Astrocyte (in vitro differentiated cells and primary cell): ENCODE results near the gene TRABD2A. TPM values are rescaled to one million over a fixed set of nuclear protein-coding genes. Genes with fewer than 3 reads are reported as not detected.

Experiments
- DNase-seq: peaks from one replicate; pipeline ENCODE4 v3.0.0-alpha.2; 2010; ENCODE audit warnings: low read depth
- FAIRE-seq: peaks from 2 replicates; lab custom pipeline; 2011; peaks lifted over from hg19 to GRCh38; lab: Jason Lieb, UNC
- H2AFZ ChIP-seq: 2 replicates; pipeline ENCODE4 v1.6.0; 2012; ENCODE audit warnings: low read depth, low read length, inconsistent platforms
- H3K27ac ChIP-seq: 2 replicates; pipeline ENCODE4 v1.5.1; 2011; ENCODE audit warnings: low read depth, low read length, inconsistent platforms
- H3K27me3 ChIP-seq: 2 replicates; pipeline ENCODE4 v1.6.0; 2011; ENCODE audit warnings: low read length, inconsistent platforms; ENCODE audit not compliant: insufficient read depth
- H3K36me3 ChIP-seq: 2 replicates; pipeline ENCODE4 v1.5.1; 2011; ENCODE audit warnings: low read length, inconsistent platforms; ENCODE audit not compliant: insufficient read depth
- H3K4me1 ChIP-seq: 2 replicates; pipeline ENCODE4 v1.5.1; 2011; ENCODE audit warnings: low read length, inconsistent platforms; ENCODE audit not compliant: insufficient read depth
- H3K4me2 ChIP-seq: 2 replicates; pipeline ENCODE4 v1.6.0; 2012; ENCODE audit warnings: low read length, inconsistent platforms
- H3K4me3 ChIP-seq: 2 replicates; pipeline ENCODE4 v1.5.1; 2011; ENCODE audit warnings: low read depth, mild to moderate bottlenecking, low read length, inconsistent platforms; ENCODE audit not compliant: insufficient read depth
- H3K79me2 ChIP-seq: 2 replicates; pipeline ENCODE4 v1.6.0; 2012; ENCODE audit warnings: mild to moderate bottlenecking, low read length, inconsistent platforms; ENCODE audit not compliant: insufficient read depth
- H3K9ac ChIP-seq: 2 replicates; pipeline ENCODE4 v1.6.0; 2012; ENCODE audit warnings: mild to moderate bottlenecking, low read length, inconsistent platforms
- H3K9me3 ChIP-seq: 2 replicates; pipeline ENCODE4 v1.5.1; 2012; ENCODE audit warnings: low read depth, mild to moderate bottlenecking, low read length, inconsistent platforms; ENCODE audit not compliant: insufficient read depth
- H4K20me1 ChIP-seq: 2 replicates; pipeline ENCODE4 v1.6.0; 2012; ENCODE audit warnings: low read length, inconsistent platforms; ENCODE audit not compliant: insufficient read depth
- H3K27ac Mint-ChIP-seq: one replicate; pipeline ENCODE4 v1.8.0; 2021; ENCODE audit warnings: mild to moderate bottlenecking, mixed read lengths; ENCODE audit not compliant: unreplicated experiment
- H3K27me3 Mint-ChIP-seq: one replicate; pipeline ENCODE4 v1.8.0; 2021; ENCODE audit warnings: low read depth, mixed read lengths; ENCODE audit not compliant: unreplicated experiment
- H3K36me3 Mint-ChIP-seq: one replicate; pipeline ENCODE4 v1.8.0; 2021; ENCODE audit warnings: low read depth, mixed read lengths; ENCODE audit not compliant: unreplicated experiment
- H3K4me1 Mint-ChIP-seq: one replicate; pipeline ENCODE4 v1.8.0; 2021; ENCODE audit warnings: low read depth, mixed read lengths; ENCODE audit not compliant: unreplicated experiment
- H3K4me3 Mint-ChIP-seq: one replicate; pipeline ENCODE4 v1.8.0; 2021; ENCODE audit warnings: mild to moderate bottlenecking, moderate library complexity, mixed read lengths; ENCODE audit not compliant: unreplicated experiment
- H3K9me3 Mint-ChIP-seq: one replicate; pipeline ENCODE4 v1.8.0; 2021; ENCODE audit warnings: mild to moderate bottlenecking, mixed read lengths; ENCODE audit not compliant: unreplicated experiment
- EZH2 ChIP-seq: IDR thresholded peaks from 2 replicates; pipeline ENCODE4 v1.6.1; 2012; ENCODE audit warnings: mild to moderate bottlenecking, low read length, inconsistent platforms; ENCODE audit not compliant: insufficient read depth
- total RNA-seq: library from RNA; stranded (reverse); gene quantifications from 2 replicates; pipeline ENCODE4 v1.2.1, GENCODE V29; 2021
- TF ChIP-seq, protein P1 (sequence below): IDR thresholded peaks from 2 replicates; pipeline ENCODE4 v1.5.1; 2011; ENCODE audit warnings: low read depth, mild to moderate bottlenecking, inconsistent platforms, low read length, moderate library complexity; ENCODE audit not compliant: insufficient read depth

The TRABD2A gene
- total RNA-seq, 1 donor from 2014 or later: 2.6 TPM

DNA sequence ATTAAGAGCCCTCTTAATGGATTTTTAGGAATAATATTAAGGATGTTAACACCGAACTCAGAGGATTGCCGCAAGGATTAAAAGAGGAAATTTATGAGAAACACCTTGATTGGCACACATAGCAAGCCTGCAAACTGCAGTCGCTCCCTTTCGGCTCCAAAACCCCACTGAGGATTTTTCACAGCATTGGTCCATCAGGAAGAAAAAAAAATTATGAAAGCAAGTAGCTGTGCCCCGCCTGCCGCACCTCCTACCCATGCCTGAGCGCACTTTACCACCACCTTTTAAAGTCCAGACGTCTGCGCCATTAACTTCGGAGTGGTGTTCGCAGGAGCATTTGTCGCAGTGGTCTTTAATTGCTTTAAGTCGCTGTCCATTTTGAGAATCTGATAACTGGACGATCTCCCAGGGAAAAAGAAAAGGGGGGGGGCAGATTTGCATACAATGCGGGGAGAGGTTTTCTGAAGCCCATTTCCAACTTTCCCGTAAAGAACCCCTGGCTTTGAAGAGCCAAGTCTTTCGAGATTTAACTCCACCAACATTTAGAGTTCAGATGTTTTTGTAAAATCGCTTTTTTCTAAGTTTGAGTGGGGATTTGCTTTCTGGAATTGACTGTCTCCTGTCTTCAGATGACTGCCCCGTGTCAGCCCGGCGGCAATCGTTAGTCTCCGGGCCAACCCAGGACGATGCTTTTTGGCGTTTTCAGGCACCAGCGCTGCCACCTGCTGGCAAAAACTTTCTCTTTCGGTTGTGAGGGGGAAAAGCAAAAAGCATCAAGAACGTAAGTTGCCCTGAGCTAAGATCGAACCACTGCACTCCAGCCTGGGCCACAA is 913 bp upstream of the TRABD2A start:
- peak overlapping the region; percentile 28 for H3K27ac Mint-ChIP-seq

DNA sequence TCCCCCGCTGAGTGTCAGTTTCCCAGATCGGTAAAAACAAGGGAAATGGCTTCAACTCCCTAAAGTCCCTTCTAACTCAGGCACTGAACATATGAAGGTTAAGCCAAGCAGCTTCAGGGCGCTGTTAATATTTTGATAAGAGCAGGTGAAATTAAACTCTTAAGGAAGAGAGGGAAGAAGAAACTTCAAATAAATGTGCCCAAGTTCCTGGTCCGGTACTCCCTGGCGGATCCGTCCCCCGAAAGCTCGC is 564 bp downstream of the TRABD2A start:
- H3K4me1 Mint-ChIP-seq: peaks cover 16% of the 10 kb centered on the region
- H3K4me3 Mint-ChIP-seq: peak overlapping the region; percentile 83
- Histone ChIP-seq H3K9ac (peak overlapping the region; percentile 53), H3K27ac (no peak overlapping the region), H3K79me2 (no peaks in the 10 kb centered on the region), H3K4me2 (peak overlapping the region; percentile 94), H3K4me1 (peaks cover 21% of the 10 kb centered on the region), H3K27me3 (peaks cover 30% of the 10 kb centered on the region), H3K9me3 (no peaks in the 10 kb centered on the region), H2AFZ (peak overlapping the region; percentile 77), H4K20me1 (no peaks in the 10 kb centered on the region), H3K4me3 (peak overlapping the region; percentile 61), H3K36me3 (no peaks in the 10 kb centered on the region)
- H3K9me3 Mint-ChIP-seq: no peaks in the 10 kb centered on the region
- DNase-seq (no peak), FAIRE-seq (no peak)
- no peaks in the 10 kb centered on the region for H3K36me3 Mint-ChIP-seq
- peaks cover 69% of the 10 kb centered on the region for H3K27me3 Mint-ChIP-seq
- TF ChIP-seq EZH2: no peak
- TF ChIP-seq, protein P1, sequence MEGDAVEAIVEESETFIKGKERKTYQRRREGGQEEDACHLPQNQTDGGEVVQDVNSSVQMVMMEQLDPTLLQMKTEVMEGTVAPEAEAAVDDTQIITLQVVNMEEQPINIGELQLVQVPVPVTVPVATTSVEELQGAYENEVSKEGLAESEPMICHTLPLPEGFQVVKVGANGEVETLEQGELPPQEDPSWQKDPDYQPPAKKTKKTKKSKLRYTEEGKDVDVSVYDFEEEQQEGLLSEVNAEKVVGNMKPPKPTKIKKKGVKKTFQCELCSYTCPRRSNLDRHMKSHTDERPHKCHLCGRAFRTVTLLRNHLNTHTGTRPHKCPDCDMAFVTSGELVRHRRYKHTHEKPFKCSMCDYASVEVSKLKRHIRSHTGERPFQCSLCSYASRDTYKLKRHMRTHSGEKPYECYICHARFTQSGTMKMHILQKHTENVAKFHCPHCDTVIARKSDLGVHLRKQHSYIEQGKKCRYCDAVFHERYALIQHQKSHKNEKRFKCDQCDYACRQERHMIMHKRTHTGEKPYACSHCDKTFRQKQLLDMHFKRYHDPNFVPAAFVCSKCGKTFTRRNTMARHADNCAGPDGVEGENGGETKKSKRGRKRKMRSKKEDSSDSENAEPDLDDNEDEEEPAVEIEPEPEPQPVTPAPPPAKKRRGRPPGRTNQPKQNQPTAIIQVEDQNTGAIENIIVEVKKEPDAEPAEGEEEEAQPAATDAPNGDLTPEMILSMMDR: no peak
- peak overlapping the region; percentile 67 for H3K27ac Mint-ChIP-seq

More for the DNA sequence above, 913 bp upstream of the TRABD2A start:
- FAIRE-seq (no peak), DNase-seq (peak; percentile 58)
- Histone ChIP-seq H3K36me3 (no peaks in the 10 kb centered on the region), H3K9ac (peak overlapping the region; percentile 53), H3K79me2 (no peaks in the 10 kb centered on the region), H3K4me3 (peak overlapping the region; percentile 61), H4K20me1 (no peaks in the 10 kb centered on the region), H3K27ac (no peak overlapping the region), H3K4me1 (peaks cover 21% of the 10 kb centered on the region), H3K9me3 (no peaks in the 10 kb centered on the region), H3K4me2 (peak overlapping the region; percentile 94), H2AFZ (peak overlapping the region; percentile 63), H3K27me3 (peaks cover 30% of the 10 kb centered on the region)
- peaks cover 59% of the 10 kb centered on the region for H3K27me3 Mint-ChIP-seq
- no peaks in the 10 kb centered on the region for H3K36me3 Mint-ChIP-seq
- peak overlapping the region; percentile 86 for H3K4me3 Mint-ChIP-seq
- peaks cover 16% of the 10 kb centered on the region for H3K4me1 Mint-ChIP-seq
- TF ChIP-seq, protein P1: peak; percentile 69
- TF ChIP-seq EZH2: no peak
- H3K9me3 Mint-ChIP-seq: no peaks in the 10 kb centered on the region
